DMS153 (cell line): ENCODE measurements around the gene WWC2.
"Not testable (repeated sequence)": the region's sequence is repeated elsewhere in the genome, so short reads cannot be mapped to it uniquely, and the experiment has no call there.

ENCODE experiments used
- DNase-seq: peaks from one replicate; lab custom pipeline; 2025; lab: John Stamatoyannopoulos, UW

The WWC2 gene

GRCh38 chr4:183172881-183173280 lies 73.8 kb downstream of the WWC2 start:
- DNase-seq, result no peak

GRCh38 chr4:183173580-183174526 lies 74.8 kb downstream of the WWC2 start:
- DNase-seq, result no peak

- DNase-seq, result no peak
Measured at GRCh38 chr4:183175631-183176232, 76.7 kb downstream of the WWC2 start.

GRCh38 chr4:183177001-183177400 lies 77.9 kb downstream of the WWC2 start:
- no peak for DNase-seq

- no peak for DNase-seq
Measured at GRCh38 chr4:183178201-183178600, 79.1 kb downstream of the WWC2 start.

GRCh38 chr4:183180096-183180495 lies 81.0 kb downstream of the WWC2 start:
- DNase-seq, result no peak

- no peak for DNase-seq
Measured at GRCh38 chr4:183180621-183181020, 81.6 kb downstream of the WWC2 start.

GRCh38 chr4:183181081-183181480 lies 82.0 kb downstream of the WWC2 start:
- DNase-seq, result no peak

GRCh38 chr4:183182873-183183725 lies 84.0 kb downstream of the WWC2 start:
- DNase-seq, result peak; percentile 87

- DNase-seq, result no peak
Measured at GRCh38 chr4:183183906-183184535, 85.0 kb downstream of the WWC2 start.

GRCh38 chr4:183185018-183185417 lies 86.0 kb downstream of the WWC2 start:
- DNase-seq, result no peak

- no peak for DNase-seq
Measured at GRCh38 chr4:183185559-183185958, 86.5 kb downstream of the WWC2 start.

GRCh38 chr4:183186813-183187212 lies 87.8 kb downstream of the WWC2 start:
- no peak for DNase-seq

GRCh38 chr4:183190900-183191527 lies 92.0 kb downstream of the WWC2 start:
- DNase-seq, result no peak

- no peak for DNase-seq
Measured at GRCh38 chr4:183191630-183192029, 92.6 kb downstream of the WWC2 start.

- DNase-seq, result no peak
Measured at GRCh38 chr4:183192571-183192970, 93.5 kb downstream of the WWC2 start.

GRCh38 chr4:183193730-183194338 lies 94.8 kb downstream of the WWC2 start:
- not testable (repeated sequence) for DNase-seq

GRCh38 chr4:183195534-183195933 lies 96.5 kb downstream of the WWC2 start:
- DNase-seq, result no peak

- no peak for DNase-seq
Measured at GRCh38 chr4:183197140-183197539, 98.1 kb downstream of the WWC2 start.

GRCh38 chr4:183200453-183200852 lies 101.4 kb downstream of the WWC2 start:
- no peak for DNase-seq

GRCh38 chr4:183201331-183201730 lies 102.3 kb downstream of the WWC2 start:
- no peak for DNase-seq
